Limb (tissue), 2 donors: Measurements from ENCODE around the gene MTFP1.
"Not testable (repeated sequence)": the region's sequence is repeated elsewhere in the genome, so short reads cannot be mapped to it uniquely, and the experiment has no call there.

ENCODE experiments used
- DNase-seq, 2 donors: peaks; one replicate each; pipeline ENCODE4 v3.0.0-alpha.2; 2016; ENCODE audit errors: extremely low spot score in 2 of 2

The MTFP1 gene

DNA sequence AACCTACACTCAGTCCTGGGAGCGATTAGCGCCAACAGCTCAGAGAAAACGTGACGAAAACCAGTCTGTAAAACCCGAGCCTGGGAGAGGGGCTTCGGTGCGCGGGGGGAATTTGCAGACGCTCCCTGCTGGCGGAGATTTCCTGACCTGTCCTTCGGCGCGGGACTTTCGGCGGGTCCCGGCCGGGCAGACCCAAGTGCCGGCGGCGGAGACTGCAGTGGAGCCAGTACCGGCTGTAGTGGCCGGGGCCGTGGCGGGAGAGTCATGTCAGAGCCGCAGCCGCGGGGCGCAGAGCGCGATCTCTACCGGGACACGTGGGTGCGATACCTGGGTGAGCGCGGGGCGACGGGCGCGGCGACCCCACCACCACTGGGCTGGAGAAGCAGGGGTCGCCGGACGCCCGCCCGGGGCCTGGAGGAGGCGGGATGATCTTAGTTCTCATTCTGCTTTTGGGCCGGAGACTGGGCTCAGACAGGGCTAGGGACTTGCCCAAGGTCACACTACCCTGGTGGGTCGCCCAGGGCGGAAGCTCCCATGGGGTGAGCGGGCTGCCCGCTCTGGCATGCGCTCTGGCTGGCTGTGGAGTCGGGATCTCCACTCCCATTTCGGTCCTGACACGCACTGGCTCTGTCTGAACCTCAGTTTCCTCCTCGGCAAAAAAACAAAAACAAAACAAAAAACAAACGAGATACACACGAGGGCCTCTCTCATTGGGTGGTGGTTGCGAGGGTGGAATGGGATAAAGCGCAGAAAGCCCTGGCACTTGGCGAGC is at the start of gene MTFP1:
TSS of gene MTFP1 (plus strand) at position 153 of the 772 bp plus-strand sequence. CDS start at position 265, 112 bp downstream.
- peak; percentile 70 to 83 for DNase-seq

GRCh38 chr22:30380011-30380410 is 45.6 kb upstream of the MTFP1 start:
- no peak for DNase-seq

GRCh38 chr22:30381264-30381663 is 44.3 kb upstream of the MTFP1 start:
- DNase-seq: no peak

DNA sequence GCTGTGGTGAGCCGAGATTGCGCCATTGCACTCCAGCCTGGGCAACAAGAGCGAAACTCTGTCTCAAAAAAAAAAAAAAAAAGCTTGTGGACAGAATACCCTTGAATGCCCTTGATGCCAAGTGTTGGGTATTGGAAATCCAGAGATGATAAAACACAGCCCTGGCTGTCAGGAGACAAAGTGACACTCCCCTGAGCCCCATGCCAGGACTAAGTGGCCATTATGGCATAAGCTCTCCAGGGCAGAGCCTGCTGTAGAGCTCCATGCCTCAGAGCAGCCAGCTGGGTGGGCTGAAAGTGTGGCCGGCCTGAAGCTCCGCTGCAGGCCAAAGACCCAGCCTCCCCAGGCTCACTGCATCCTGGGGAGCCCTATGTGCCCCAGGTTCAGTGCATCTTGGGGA is 43.2 kb upstream of the MTFP1 start:
- DNase-seq: no peak

DNA sequence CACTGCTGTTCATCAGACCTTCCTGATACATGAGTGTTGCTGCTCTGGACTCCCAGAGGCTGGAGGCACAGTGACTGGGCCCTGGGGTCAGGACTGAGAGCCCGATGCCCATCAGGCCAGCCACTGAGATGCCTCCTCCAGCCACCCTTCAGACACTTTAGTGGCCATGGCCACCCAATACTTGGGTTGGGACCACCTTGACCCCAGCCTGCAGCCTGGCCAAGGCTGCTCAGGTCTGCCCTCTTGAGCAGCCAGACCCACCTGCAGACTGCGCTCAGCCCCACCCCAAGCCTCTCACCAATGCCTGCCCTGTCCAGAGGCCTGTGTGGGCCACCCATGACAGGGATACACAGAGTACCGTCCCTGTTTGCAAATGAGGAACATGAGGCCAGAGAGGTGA is 42.5 kb upstream of the MTFP1 start:
- DNase-seq: no peak

GRCh38 chr22:30385942-30386341 is 39.6 kb upstream of the MTFP1 start:
- DNase-seq: no peak

GRCh38 chr22:30386608-30386959 is 39.0 kb upstream of the MTFP1 start:
- DNase-seq: no peak

- DNase-seq: peak; percentile 87 to 93
These were observed 38.4 kb upstream of the MTFP1 start, which contains the start of gene RNF215 for GRCh38 chr22:30386960-30387827. Gene RNF215, minus strand, starts transcription at chr22:30387411. Its CDS starts 98 bp downstream, at chr22:30387313.

DNA sequence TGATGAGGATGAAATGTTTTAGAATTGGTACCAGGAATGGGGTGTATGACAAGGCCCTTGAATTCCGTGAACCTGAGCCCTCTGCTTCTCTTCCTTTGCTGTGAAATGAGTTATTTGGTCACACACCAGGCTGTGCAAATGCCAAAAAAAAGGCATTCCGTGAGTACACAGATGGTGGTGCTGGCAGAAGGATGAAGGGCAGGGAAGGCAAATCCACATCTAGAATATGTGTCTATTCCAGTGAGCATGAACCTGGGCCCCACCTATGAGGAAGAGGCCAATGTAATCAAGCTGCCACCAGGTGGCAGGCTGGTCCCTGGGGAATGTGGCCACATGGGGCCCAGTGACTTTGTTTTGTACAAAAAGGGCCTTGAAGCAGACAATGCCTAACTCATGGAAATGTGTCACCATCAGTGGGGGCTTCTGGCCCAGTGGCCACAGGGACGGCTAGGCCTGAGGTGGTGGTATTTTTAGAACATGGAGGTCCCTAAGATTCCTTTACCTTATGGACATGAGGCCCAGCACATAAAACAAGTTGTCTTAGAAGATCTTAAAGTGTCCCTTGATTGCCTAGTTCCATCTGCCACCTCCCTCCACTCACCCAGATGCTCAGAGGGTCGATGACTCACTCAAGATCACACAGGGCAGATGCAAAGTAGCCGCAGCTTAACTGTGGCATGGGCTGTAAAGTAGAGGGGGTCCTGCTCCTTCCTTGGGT is 34.4 kb upstream of the MTFP1 start:
- no peak for DNase-seq

GRCh38 chr22:30392661-30393321 is 32.8 kb upstream of the MTFP1 start:
- no peak for DNase-seq

GRCh38 chr22:30393322-30393680 is 32.3 kb upstream of the MTFP1 start:
- no peak for DNase-seq

DNA sequence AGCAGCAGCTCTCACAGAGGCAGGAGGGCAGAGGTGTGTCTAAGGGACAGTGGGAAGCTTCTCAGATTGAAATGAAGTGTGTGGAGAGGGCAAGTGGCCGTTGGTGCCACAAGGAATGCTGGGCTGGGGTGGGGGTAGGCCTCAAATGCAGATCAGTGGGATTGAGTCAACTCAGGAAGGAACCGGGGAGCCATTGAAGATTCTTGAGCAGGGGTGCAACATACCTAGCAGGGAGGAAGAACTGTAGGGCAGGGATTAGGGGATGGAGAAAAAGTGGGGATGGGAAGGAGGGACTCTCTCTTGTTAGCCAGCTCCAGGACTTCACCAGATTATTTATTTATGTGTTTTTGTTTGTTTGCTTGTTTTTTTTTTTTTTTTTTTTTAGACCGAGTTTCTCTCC is 31.7 kb upstream of the MTFP1 start:
- no peak for DNase-seq

- DNase-seq: peak; percentile 25 to 76
These were observed 28.5 kb upstream of the MTFP1 start, which contains the start of gene SEC14L2 for GRCh38 chr22:30396871-30397655. Gene SEC14L2, plus strand, starts transcription at chr22:30397018. Its CDS starts 99 bp downstream, at chr22:30397117.

DNA sequence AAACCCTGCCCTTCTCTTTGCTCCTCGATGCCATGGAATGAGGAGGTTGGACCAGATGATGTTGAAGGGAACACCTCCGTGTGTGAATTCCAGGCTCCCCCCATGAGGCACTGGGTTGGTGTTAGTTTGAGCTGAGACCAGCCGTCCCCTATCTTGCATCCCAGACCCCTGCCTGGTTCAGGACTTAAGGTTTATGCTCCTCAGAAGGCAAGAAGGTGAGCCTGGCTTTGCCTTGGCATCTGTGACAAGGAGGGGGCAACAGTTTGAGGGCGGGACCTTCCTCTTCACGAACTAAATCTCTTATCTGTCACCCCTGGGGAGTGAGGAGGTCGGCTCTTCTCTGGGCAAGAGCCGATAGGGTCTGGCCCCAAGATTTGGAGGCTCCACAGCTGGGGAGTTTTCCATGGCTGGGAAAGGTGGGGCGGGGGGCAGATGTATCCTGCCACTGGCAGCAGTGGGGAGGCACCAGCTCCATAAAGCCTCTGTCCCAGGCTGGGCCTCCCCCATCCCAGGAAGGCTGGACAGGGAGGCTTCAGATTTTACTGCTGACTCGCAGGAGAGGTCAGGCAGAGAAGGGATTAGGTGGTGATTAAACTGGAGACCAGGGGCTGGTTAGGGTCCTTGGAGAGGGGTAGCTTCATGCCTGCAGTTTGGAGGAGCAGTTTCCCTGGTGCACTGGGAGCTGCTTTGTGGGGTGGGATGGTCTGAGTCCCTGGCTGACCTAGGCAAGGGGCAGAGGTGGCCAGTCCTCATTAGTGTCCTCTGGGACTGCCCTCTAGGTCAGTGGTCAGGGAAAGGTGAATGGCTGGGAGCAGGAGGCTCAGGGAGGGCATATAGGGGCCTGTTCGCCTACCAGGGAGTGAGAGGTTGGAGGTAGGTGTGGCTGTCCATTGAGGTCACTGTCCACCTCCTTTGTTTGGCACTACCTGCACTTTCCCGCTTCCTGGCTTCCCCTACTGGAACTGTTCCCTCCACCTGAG is 27.6 kb upstream of the MTFP1 start:
- DNase-seq: no peak

DNA sequence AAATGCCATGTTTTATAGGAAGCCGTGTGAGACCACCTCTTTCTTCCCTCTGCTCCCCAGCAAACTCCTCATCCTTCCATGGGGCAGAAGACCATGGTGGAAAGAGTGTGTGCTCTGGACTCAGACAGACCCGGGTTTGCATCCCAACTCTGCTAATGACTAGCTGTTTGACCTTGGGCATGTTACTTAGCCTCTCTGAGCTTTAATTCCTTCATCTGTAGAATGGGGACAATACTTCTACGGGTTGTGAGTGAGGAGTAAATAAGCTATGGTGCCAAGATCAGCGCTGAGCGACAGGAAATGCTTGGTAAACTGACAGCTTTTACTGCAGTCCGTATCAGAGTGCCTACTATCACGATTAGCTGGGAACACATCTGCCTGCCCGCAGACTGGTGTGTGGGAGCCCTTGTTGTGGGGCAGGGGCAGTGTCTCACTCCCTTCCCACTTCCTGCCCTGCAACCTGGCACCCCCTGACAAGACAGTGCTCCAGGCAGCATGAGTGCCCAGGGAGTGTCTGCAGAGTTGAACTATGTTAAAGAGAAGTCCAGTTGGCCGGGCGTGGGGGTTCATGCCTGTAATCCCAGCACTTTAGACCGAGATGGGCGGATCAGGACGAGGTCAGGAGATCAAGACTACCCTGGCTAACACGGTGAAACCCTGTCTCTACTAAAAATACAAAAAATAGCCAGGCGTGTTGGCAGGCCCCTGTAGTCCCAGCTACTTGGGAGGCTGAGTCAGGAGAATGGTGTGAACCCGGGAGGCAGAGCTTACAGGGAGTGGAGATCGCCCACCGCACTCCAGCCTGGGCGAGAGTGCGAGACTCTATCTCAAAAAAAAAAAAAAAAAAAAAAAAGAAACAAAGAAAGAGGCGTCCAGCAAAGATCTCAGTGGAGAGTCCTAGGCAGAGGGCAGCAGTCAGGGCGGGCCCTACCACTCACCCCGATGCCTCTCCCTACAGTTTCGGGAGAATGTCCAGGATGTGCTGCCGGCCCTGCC is 26.6 kb upstream of the MTFP1 start:
- no peak for DNase-seq

- no peak for DNase-seq
These were observed 25.9 kb upstream of the MTFP1 start for GRCh38 chr22:30399718-30400117.

GRCh38 chr22:30400159-30400558 is 25.4 kb upstream of the MTFP1 start:
- no peak for DNase-seq

GRCh38 chr22:30401024-30401423 is 24.5 kb upstream of the MTFP1 start:
- DNase-seq: not testable (repeated sequence)
